ENCODE measurements around the gene P2RX5. TPM values are rescaled to one million over a fixed set of nuclear protein-coding genes. Genes with fewer than 3 reads are reported as not detected.
"Not testable (repeated sequence)": the region's sequence is repeated elsewhere in the genome, so short reads cannot be mapped to it uniquely, and the experiment has no call there.

Gene P2RX5
- total RNA-seq, 4 donors from 2014 or later = 0.38 to 1.1 (median 0.97) TPM; not detected in 1

GRCh38 chr17:3729881-3730280, 33.9 kb upstream of the P2RX5 start:
- WGBS, 2 donors = 78 to 100% methylated on average over 2 to 5 of the region's 6 CpGs
- peaks cover 3 to 16% (median 11%) of the 10 kb centered on the region in 3 donors for H3K4me1 ChIP-seq
- no peaks in the 10 kb centered on the region for H3K36me3 ChIP-seq
- no peak overlapping the region for H3K4me3 ChIP-seq
- no peak overlapping the region for H3K27ac ChIP-seq
- TF ChIP-seq POLR2A (IDR thresholded peaks at IDR 0.05) (no peak), CTCF (IDR thresholded peaks at IDR 0.05) (no peak)
- no peak for DNase-seq
- no peaks in the 10 kb centered on the region for H3K9me3 ChIP-seq
- intact Hi-C loops (cut with DNase I) = loop anchor here (10.0 kb wide), 1 partner anchor 95 kb away; no protein-coding TSS in a partner anchor
- no peaks in the 10 kb centered on the region for H3K27me3 ChIP-seq

GRCh38 chr17:3728099-3728498, 32.1 kb upstream of the P2RX5 start:
- H3K27me3 ChIP-seq; H3K4me3 ChIP-seq; H3K9me3 ChIP-seq; DNase-seq; H3K36me3 ChIP-seq; intact Hi-C loops (cut with DNase I); H3K27ac ChIP-seq: not testable (repeated sequence)
- H3K4me1 ChIP-seq = peaks cover 12 to 22% (median 21%) of the 10 kb centered on the region in 3 donors
- 95 to 100% methylated on average over 1 to 2 of the region's 3 CpGs for WGBS, 2 donors

DNA sequence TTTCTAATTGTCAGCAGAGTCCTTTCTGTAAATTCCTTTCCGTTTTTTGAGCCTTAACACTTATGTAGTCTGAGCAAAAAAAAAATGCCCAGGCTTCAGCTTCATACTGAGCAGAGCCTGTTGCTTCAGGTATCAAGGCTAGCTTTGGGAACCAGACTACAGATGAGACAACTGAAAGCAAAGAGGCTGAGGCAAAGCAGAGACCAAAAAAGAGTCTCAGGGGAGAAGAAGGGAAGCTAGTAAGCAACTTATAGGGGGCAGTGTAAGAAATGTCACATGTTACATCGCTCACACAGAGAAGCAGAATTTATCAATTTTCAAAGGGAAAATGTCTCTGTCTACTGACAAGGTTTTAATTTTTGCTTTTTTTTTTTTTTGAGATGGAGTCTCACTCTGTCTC, 31.1 kb upstream of the P2RX5 start:
- Histone ChIP-seq H3K9me3 (no peaks in the 10 kb centered on the region), H3K4me3 (no peak overlapping the region), H3K27me3 (no peaks in the 10 kb centered on the region), H3K4me1 (peaks cover 18 to 26% (median 23%) of the 10 kb centered on the region in 3 donors), H3K36me3 (peaks cover 0 to under 1% (median 0%) of the 10 kb centered on the region in 3 donors), H3K27ac (no peak overlapping the region)
- DNase-seq = no peak
- no peak for TF ChIP-seq CTCF (IDR thresholded peaks at IDR 0.05)
- no peak for TF ChIP-seq POLR2A (IDR thresholded peaks at IDR 0.05)
- 28 to 33% methylated on average over 2 of the region's 2 CpGs for WGBS, 2 donors
- intact Hi-C loops (cut with DNase I) = no loop called here

GRCh38 chr17:3724378-3725077, 28.6 kb upstream of the P2RX5 start:
- intact Hi-C loops (cut with DNase I) = no loop called here
- Histone ChIP-seq H3K27ac (peak overlapping the region in 3 of 4 donors; percentile 86 to 94 (median 89)), H3K4me3 (peak overlapping the region; percentile 66 to 97 (median 82)), H3K36me3 (peaks cover 0 to 11% (median 0%) of the 10 kb centered on the region in 3 donors), H3K9me3 (no peaks in the 10 kb centered on the region), H3K4me1 (peaks cover 18 to 51% (median 47%) of the 10 kb centered on the region in 3 donors), H3K27me3 (no peaks in the 10 kb centered on the region)
- 42 to 72% methylated on average over 8 to 11 of the region's 27 CpGs for WGBS, 2 donors
- no peak for DNase-seq
- no peak for TF ChIP-seq CTCF (IDR thresholded peaks at IDR 0.05)
- TF ChIP-seq POLR2A (IDR thresholded peaks at IDR 0.05) = no peak

GRCh38 chr17:3723556-3724377, 27.8 kb upstream of the P2RX5 start, which contains the start of gene HASPIN:
Gene HASPIN (plus strand): TSS chr17:3723903. CDS start chr17:3723936, 33 bp downstream.
- Histone ChIP-seq H3K4me3 (peak within 1 kb of the TSS; percentile 66 to 97 (median 82)), H3K9me3 (no peaks in the 10 kb centered on the region), H3K4me1 (peaks cover 18 to 55% (median 50%) of the 10 kb centered on the region in 3 donors), H3K36me3 (peaks cover 0 to 19% (median 0%) of the 10 kb centered on the region in 3 donors), H3K27me3 (no peaks in the 10 kb centered on the region), H3K27ac (peak within 1 kb of the TSS; percentile 86 to 95 (median 92))
- no peak for DNase-seq
- 0% methylated on average over 2 of the region's 98 CpGs; no CpG with 5 or more reads in 1 of the 2 donors for WGBS, 2 donors
- TF ChIP-seq POLR2A (IDR thresholded peaks at IDR 0.05) (peak in 3 of 4 donors; percentile 20 to 75 (median 38)), CTCF (IDR thresholded peaks at IDR 0.05) (peak in 4 of 6 experiments; percentile 17 to 46 (median 40))
- intact Hi-C loops (cut with DNase I) = no loop called here
